ENCODE results near the gene RIC8B.

DNA sequence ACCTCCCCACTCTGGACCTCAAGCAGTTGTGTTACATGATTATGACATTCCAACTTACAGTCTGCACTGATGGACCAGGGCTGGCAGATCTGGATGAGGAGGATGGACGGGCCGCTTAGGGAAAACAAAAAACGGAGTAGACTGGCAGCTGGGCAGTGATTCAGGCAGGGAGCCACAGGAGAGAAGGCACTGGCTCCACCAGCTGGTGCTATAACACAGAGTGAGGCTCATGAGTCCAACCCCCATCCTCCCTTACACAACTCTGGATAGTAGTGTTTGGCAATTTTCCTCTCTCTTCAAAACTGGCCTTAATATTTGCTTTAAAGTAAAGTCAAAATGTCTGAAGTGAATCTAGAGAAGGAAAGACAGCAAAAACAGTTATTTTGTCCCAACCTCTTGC lies 9.7 kb upstream of the RIC8B start:
- TF ChIP-seq, protein P1, sequence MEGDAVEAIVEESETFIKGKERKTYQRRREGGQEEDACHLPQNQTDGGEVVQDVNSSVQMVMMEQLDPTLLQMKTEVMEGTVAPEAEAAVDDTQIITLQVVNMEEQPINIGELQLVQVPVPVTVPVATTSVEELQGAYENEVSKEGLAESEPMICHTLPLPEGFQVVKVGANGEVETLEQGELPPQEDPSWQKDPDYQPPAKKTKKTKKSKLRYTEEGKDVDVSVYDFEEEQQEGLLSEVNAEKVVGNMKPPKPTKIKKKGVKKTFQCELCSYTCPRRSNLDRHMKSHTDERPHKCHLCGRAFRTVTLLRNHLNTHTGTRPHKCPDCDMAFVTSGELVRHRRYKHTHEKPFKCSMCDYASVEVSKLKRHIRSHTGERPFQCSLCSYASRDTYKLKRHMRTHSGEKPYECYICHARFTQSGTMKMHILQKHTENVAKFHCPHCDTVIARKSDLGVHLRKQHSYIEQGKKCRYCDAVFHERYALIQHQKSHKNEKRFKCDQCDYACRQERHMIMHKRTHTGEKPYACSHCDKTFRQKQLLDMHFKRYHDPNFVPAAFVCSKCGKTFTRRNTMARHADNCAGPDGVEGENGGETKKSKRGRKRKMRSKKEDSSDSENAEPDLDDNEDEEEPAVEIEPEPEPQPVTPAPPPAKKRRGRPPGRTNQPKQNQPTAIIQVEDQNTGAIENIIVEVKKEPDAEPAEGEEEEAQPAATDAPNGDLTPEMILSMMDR (IDR thresholded peaks at IDR 0.05; ENCODE audit: low read depth, low read length), result no peak
- TF ChIP-seq EZH2phosphoT487 (IDR thresholded peaks at IDR 0.05; ENCODE audit: low read depth), result no peak
